Bone marrow (tissue), 2 donors: Measurements from ENCODE around the gene ALOXE3.

Source experiments
- DNase-seq, 2 donors: peaks; one replicate each; lab custom pipeline; 2025; lab: John Stamatoyannopoulos, UW

The ALOXE3 gene

GRCh38 chr17:8141741-8142140, 23.4 kb upstream of the ALOXE3 start:
- no peak for DNase-seq

- DNase-seq, result no peak
Measured at GRCh38 chr17:8141045-8141444, 22.7 kb upstream of the ALOXE3 start.

GRCh38 chr17:8140065-8141029, 22.0 kb upstream of the ALOXE3 start:
- DNase-seq, result no peak

- peak; percentile 94 to 97 for DNase-seq
Measured at GRCh38 chr17:8138672-8139371, 20.5 kb upstream of the ALOXE3 start.

DNA sequence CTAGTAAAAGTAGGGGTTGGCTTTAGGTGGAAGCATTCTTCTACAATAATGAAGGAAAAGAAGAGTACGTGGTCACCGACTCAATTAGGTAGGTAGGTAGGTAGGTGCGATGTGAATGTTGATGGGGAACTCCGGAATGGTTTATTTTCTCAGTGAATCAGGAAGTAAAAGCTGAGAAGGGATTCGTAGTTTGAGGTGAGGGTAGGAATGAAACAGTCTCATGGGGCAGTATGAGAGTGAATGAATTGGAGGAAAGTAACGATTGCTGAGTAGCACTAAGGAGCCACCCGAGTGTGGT, 20.0 kb upstream of the ALOXE3 start:
- DNase-seq, result no peak

DNA sequence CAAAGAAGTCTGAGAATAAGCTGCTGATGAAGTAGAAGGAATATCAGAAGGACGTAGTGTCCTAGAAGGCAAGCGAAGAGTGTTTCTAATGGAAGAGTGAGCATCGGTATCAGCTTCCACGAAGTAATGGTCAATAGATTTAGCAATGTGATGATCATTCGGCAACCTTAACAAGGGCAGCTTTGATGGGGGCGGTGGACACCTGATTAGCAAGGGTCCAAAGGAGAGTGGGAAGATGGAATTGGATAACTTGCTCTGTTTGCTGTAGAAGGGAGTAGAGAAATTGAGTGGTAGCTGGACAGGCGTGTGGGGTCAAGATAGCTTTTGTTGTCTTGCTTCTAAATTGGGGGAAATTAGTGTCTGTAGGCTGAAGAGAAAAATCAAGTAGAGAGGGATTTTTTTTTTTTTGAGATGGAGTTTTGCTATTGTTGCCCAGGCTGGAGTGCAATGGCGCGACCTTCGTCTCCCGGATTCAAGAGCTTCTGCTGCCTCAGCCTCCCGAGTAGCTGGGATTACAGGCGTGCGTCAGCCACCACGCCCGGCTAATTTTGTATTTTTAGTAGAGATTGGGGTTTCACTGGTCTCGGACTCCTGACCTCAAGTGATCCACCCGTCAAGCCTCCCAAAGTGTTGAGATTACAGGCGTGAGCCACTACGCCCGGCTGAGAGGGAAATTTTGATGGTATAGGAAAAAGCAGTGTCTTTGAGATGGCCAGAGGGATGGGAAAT, 19.5 kb upstream of the ALOXE3 start:
- DNase-seq, result no peak

GRCh38 chr17:8133941-8134340, 15.6 kb upstream of the ALOXE3 start:
- DNase-seq, result no peak

DNA sequence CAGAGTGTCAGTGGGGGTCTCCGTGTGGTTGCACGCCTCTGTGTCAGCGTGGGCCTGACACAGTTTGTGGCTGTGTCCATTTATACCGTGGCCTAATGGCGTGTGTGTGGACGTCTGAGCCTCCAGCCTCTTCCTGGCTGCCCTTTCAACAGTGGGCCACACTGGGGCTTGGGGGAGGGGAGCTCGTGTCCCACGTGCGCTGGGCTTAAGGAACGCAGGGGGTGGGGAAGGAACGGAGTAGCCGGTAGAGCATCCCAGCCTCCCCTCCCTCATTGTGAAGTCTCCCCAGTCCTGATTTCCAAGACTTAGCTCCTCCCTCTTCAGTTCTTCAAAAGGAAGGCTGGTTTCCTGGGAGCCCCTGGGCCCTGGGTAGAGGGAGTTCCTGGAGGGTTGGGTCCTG, 15.1 kb upstream of the ALOXE3 start:
- DNase-seq, result no peak

- DNase-seq, result no peak
Measured at GRCh38 chr17:8131844-8132441, 13.6 kb upstream of the ALOXE3 start.

DNA sequence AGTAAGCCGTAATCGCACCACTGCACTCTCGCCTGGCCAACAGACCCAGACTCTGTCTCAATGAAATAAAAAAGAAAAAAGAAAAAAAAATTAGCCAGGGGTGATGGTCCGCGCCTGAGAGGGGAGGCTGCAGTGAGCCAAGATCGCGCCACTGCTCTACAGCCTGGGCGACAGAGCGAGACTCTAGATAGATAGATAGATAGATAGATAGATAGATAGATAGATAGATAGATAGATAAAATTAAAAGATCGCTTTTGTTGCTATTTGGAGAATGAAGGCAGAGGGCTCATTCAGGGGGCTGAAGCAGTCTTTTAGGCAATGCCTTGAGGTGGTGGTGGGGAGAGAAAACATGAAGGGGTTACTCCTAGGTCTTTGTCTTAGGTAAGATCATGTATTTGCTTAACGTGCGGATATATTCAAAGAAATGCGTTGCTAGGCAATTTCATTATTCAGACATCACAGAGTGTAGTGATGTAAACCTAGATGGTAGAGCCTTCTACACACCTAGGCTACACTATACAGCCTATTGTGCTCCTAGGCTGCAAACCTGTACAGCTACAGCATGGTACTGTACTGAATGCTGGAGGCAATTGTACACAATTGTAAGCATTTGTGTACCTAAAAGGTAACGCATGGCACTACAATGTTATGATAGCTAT, 9.9 kb upstream of the ALOXE3 start:
- no peak for DNase-seq

DNA sequence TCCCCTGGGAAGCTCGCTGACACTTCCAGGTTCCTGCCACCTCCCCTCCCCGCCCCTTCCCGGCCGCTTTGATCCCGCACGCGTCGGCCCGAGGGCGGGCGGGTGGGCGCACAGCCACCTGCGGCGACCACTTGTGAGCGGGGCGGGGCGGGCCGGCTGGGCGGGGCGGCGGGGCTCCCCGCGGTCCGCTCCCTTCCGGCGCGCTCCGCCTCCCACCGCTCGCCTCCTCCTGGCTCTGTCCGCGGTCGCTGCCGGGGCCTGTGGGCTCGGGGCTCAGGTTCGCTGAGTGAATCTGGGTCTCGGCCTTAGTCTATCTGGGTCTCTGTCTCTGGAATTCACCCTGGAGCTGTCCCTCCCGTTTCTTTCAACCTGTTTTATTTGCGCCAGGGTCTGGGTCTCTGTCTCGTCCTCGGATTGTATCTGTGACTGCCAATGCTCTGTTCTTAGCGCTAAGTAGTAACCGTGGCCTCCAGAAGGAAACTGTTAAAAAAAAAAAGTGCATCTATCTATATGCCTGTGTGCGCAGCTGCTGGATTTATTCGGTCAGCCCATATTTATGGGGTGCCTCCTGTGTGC, 8.3 kb upstream of the ALOXE3 start:
- peak in 1 of 2 donors; percentile 25 for DNase-seq

DNA sequence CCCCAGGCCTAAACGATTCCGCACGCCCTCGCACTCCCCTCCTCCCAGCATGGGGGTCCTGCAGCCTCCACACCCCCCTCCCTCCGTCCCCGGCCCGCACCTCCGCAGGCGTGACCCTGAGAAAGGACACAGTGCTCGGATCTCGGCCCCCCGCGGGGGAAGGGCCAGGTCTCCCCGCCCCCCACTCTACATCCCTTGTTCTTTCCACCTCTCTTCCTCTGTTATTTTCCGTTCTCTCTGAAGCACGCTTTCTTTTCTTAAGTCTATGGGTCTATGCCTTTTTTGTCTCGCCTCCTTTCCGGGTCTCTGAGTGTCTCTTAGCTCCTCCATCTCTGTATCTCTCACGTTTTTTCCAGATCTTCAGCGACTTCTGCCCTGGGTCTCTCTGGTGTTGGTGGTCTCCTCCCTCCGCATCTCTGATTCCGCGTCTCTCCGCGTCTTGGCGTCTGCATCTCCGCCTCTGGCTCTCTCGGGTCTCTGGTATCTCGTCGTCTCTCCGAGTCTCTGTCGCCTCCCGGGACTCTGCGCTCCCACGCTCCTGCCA, 7.7 kb upstream of the ALOXE3 start:
- no peak for DNase-seq

DNA sequence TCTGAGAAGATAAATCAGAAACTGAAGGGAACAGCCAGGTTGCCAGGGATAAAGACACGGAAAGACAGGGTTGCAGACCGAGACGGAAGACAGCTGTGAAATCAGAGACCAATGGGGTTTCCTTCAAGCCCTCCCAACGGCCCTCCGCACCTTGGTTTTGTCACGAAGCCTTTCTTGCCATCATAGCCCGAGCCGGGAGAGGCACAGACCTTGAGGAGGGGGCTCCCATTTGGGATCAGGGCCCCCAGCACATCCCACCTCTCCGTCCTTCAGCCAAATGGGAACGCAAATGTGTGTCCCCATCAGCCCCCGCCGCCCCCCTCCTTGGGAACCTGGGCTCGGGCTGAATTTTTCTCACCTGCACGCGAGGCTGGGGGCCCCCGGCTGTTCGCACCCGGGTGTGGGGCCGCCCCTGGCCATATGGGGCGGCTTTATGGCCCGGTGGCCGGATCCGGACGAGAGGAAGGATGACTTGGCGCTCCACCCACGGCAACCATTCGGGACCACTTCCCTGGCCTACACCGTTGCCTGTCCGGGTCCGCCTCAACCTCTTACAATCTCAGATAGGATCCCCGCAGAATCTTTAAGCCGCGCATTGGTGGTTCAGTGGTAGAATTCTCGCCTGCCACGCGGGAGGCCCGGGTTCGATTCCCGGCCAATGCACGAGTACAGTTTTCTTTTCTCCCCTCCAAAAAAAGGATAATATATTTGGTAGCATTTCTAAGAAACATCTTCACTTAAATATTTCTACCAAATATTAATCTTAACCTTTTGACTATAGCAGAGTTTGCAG, 7.0 kb upstream of the ALOXE3 start:
- DNase-seq, result peak; percentile 72 to 76

DNA sequence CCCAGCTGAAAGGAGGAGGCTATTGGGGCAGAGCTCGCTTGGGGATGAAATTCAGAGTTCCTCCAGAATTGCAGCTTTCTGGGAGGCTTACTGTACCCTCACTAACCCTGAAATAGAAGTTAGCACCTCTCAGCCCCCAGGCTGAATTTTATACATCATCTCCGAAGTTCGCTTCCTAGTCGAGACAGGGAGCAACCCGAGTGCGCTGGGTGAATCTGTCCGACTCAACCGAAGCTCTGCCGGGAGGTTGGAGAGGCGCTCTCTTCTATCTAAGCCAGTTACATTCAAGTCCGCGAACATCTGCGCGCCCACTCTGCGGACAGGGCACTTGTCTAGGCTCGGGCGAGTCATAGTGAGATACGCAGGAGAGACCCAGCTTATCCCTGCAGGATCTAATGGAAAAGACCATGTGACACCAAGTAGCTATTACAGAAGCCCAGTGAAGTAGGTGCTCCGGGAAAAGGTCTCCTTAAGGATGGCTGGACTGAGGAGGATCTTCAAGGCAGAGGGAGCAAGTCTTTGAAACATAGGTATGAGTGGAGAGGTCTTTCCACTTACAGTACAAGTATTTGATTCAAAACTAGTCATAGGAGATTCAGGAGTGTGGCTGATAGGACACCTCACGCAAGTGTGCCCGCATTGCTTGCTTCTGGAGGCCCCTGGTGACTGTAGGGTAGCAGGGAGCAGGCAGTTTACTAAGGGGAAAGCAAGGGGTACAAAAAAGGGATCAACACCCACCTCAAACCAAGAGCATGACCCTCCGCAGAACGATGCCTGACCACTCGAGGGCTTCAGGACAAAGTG, 6.2 kb upstream of the ALOXE3 start:
- DNase-seq, result no peak

DNA sequence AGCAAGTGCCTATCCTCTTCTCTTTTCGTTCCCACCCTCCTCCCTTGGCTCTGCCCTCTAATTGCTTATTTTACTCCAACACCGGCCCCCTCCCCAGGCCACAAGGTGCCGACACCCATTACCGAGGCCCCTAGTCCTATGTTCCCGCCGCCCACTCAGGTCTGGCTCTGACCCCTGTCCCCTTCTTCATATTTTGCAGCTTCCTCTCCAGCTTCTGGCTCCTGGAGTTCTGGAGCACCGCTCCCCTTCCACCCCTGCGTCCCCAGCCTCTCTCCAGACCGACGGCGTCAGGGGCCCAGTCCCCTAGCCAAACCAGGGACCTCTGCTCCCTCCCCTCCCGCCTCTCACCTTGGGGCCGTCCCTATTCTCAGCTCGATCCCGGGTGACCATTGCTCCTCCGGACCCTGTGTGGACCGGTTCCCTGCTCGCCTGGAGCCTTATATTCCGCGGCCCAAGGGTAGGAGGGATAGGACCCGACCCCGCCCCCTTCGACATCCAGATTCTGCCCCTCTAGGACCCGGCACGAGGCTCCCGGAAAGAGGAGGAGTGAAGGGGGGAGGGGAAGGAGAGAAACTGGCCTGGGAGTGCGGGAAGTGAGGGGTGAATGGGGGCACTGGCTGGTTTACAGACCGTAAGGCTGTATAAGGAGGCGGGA, 5.5 kb upstream of the ALOXE3 start, which contains the start of gene HES7:
TSS of gene HES7 (minus strand) at position 412 of the 655 bp plus-strand sequence. CDS start at position 390, 22 bp downstream.
- DNase-seq, result no peak

DNA sequence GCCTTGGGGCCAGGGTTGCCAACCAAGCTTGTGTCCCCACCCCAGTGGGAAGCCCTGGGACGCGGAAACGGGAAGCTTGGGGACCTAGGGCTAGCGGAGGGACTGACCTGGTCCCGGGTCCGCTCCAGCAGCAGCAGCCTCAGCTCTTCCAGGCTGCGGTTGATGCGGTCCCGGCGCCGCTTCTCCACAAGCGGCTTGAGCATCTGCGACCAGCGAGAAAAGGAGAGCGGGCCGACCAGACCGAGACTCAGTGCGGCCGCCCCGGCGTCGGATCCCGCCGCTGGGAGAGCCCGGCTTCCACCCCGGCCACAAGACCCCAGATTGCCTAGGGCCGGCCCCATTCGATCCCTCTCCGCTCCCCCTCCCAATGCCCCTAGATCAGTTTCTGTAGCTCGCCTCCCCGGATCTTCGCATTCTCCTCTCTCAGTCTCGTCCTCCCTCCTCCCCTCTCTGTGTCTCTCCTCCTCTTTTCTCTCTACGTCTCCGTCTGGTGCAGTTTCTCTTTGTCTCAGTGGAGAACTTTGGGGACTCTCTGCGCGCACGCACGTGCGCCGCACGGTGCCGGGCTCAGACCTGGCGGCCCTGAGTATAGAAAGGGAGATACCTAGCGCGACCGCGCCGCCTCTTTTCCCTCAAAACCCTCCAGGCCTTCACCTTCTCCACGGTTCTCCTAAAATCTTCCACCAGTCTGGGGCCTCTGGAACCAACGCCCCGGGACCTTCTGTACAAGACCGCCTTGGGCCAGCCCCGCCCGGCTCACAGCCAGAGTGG, 4.8 kb upstream of the ALOXE3 start:
- DNase-seq, result no peak

GRCh38 chr17:8122422-8122923, 4.2 kb upstream of the ALOXE3 start:
- DNase-seq, result no peak
